HepG2 (cell line): ENCODE data around the gene THUMPD1. TPM values are rescaled to one million over a fixed set of nuclear protein-coding genes. Genes with fewer than 3 reads are reported as not detected.

Experiments
- AHDC1 ChIP-seq: sonication (generic); formaldehyde crosslinking; IDR thresholded peaks from 2 replicates; pipeline ENCODE4 v1.5.1; 2020; ENCODE audit warnings: mild to moderate bottlenecking, missing genetic modification reagents, borderline replicate concordance
- DRAP1 ChIP-seq: IDR thresholded peaks from 2 replicates; pipeline ENCODE4 v1.6.1; 2016; ENCODE audit warnings: missing genetic modification reagents, missing compliant biosample characterization
- ZMYM3 ChIP-seq: sonication (generic); formaldehyde crosslinking; IDR thresholded peaks from 2 replicates; pipeline ENCODE4 v1.5.1; 2020; ENCODE audit warnings: mild to moderate bottlenecking, missing genetic modification reagents
- polyA plus RNA-seq, 8 experiments: library from polyadenylated mRNA; depleted of rRNA in 3 of 8; stranded (reverse) in 7 of 8; unstranded in 1 of 8; fragments of >200 nt; fragmentation: Illumina TruSeq in 4 of 8; extraction: Trizol in 4 of 8; gene quantifications; 2 replicates each; pipeline versions ENCODE4 v1.2.1 to v1.2.3, GENCODE V29; 2011 to 2016; ENCODE audit warnings: low read depth in 4 of 8, missing spikeins in 1 of 8, mixed read lengths in 1 of 8; ENCODE audit not compliant: insufficient read depth in 1 of 8
- total RNA-seq, 5 experiments: library from RNA; depleted of rRNA; stranded (reverse); fragments of >200 nt; fragmentation: Illumina TruSeq; extraction: Trizol; gene quantifications; 2 replicates each; pipeline ENCODE4 v1.2.3, GENCODE V29; 2016; ENCODE audit warnings: low read depth in 1 of 5
- TF ChIP-seq, protein P1 (sequence below): sonication (generic); formaldehyde crosslinking; IDR thresholded peaks from 2 replicates; pipeline ENCODE4 v1.4.0; 2020; ENCODE audit warnings: mild to moderate bottlenecking, missing genetic modification reagents, borderline replicate concordance
- TF ChIP-seq, protein P2 (sequence below): sonication (generic); formaldehyde crosslinking; IDR thresholded peaks from 2 replicates; pipeline ENCODE4 v1.4.0; 2020; ENCODE audit warnings: mild to moderate bottlenecking, missing genetic modification reagents

The THUMPD1 gene
- total and polyA plus RNA-seq, 2 of the 13 experiments (the other 11 are each of a cell fraction or from before 2014, with no cell fraction given) = 22.7 to 69.1 TPM

GRCh38 chr16:20683812-20684211 is 57.8 kb downstream of the THUMPD1 start (continued):
- no peak for TF ChIP-seq AHDC1 (CRISPR knock-in tag)
- TF ChIP-seq, protein P1, sequence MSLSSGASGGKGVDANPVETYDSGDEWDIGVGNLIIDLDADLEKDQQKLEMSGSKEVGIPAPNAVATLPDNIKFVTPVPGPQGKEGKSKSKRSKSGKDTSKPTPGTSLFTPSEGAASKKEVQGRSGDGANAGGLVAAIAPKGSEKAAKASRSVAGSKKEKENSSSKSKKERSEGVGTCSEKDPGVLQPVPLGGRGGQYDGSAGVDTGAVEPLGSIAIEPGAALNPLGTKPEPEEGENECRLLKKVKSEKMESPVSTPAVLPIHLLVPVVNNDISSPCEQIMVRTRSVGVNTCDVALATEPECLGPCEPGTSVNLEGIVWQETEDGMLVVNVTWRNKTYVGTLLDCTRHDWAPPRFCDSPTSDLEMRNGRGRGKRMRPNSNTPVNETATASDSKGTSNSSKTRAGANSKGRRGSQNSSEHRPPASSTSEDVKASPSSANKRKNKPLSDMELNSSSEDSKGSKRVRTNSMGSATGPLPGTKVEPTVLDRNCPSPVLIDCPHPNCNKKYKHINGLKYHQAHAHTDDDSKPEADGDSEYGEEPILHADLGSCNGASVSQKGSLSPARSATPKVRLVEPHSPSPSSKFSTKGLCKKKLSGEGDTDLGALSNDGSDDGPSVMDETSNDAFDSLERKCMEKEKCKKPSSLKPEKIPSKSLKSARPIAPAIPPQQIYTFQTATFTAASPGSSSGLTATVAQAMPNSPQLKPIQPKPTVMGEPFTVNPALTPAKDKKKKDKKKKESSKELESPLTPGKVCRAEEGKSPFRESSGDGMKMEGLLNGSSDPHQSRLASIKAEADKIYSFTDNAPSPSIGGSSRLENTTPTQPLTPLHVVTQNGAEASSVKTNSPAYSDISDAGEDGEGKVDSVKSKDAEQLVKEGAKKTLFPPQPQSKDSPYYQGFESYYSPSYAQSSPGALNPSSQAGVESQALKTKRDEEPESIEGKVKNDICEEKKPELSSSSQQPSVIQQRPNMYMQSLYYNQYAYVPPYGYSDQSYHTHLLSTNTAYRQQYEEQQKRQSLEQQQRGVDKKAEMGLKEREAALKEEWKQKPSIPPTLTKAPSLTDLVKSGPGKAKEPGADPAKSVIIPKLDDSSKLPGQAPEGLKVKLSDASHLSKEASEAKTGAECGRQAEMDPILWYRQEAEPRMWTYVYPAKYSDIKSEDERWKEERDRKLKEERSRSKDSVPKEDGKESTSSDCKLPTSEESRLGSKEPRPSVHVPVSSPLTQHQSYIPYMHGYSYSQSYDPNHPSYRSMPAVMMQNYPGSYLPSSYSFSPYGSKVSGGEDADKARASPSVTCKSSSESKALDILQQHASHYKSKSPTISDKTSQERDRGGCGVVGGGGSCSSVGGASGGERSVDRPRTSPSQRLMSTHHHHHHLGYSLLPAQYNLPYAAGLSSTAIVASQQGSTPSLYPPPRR (CRISPR knock-in tag) = no peak
- no peak for TF ChIP-seq DRAP1 (CRISPR knock-in tag)
- TF ChIP-seq, protein P2, sequence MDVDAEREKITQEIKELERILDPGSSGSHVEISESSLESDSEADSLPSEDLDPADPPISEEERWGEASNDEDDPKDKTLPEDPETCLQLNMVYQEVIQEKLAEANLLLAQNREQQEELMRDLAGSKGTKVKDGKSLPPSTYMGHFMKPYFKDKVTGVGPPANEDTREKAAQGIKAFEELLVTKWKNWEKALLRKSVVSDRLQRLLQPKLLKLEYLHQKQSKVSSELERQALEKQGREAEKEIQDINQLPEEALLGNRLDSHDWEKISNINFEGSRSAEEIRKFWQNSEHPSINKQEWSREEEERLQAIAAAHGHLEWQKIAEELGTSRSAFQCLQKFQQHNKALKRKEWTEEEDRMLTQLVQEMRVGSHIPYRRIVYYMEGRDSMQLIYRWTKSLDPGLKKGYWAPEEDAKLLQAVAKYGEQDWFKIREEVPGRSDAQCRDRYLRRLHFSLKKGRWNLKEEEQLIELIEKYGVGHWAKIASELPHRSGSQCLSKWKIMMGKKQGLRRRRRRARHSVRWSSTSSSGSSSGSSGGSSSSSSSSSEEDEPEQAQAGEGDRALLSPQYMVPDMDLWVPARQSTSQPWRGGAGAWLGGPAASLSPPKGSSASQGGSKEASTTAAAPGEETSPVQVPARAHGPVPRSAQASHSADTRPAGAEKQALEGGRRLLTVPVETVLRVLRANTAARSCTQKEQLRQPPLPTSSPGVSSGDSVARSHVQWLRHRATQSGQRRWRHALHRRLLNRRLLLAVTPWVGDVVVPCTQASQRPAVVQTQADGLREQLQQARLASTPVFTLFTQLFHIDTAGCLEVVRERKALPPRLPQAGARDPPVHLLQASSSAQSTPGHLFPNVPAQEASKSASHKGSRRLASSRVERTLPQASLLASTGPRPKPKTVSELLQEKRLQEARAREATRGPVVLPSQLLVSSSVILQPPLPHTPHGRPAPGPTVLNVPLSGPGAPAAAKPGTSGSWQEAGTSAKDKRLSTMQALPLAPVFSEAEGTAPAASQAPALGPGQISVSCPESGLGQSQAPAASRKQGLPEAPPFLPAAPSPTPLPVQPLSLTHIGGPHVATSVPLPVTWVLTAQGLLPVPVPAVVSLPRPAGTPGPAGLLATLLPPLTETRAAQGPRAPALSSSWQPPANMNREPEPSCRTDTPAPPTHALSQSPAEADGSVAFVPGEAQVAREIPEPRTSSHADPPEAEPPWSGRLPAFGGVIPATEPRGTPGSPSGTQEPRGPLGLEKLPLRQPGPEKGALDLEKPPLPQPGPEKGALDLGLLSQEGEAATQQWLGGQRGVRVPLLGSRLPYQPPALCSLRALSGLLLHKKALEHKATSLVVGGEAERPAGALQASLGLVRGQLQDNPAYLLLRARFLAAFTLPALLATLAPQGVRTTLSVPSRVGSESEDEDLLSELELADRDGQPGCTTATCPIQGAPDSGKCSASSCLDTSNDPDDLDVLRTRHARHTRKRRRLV (CRISPR knock-in tag) = no peak
- TF ChIP-seq ZMYM3 = no peak
- TF ChIP-seq, all 625 proteins: peak for 0
